GM12878 (cell line): Measurements from ENCODE around the gene TCF20. TPM values are rescaled to one million over a fixed set of nuclear protein-coding genes. Genes with fewer than 3 reads are reported as not detected.

Experiments
- ATAC-seq: fragments of 200-7000 bp; cut with Tn5 transposase; 3 replicates; pipeline ENCODE4 v1.9.1; 2020; ENCODE audit warnings: mild to moderate bottlenecking, moderate library complexity
- BruUV-seq: library from RNA; stranded (reverse); fragments of 400-500 nt; replicated peaks from 2 replicates; lab custom pipeline; 2021; lab: Mats Ljungman, UMichigan
- CTCF ChIA-PET: fragments of 300-600 bp; sonication (Branson Sonifier 250); formaldehyde crosslinking; extraction: SDS; loops from one replicate; lab custom pipeline; 2021; ENCODE audit warnings: inconsistent platforms; lab: Yijun Ruan, JAX
- POLR2A ChIA-PET: fragments of 350-600 bp; formaldehyde crosslinking; extraction: SDS; loops from one replicate; lab custom pipeline; 2021; ENCODE audit warnings: inconsistent platforms; lab: Charles Lee
- RAD21 ChIA-PET: fragments of 300-600 bp; sonication (Branson Sonifier 250); formaldehyde crosslinking; loops from one replicate; lab custom pipeline; 2023; ENCODE audit warnings: antibody characterized with exemption; ENCODE audit not compliant: unreplicated experiment; lab: Charles Lee
- SMC1A ChIA-PET: fragments of 300-600 bp; sonication (Branson Sonifier 250); formaldehyde crosslinking; loops from one replicate; lab custom pipeline; 2023; ENCODE audit not compliant: unreplicated experiment, uncharacterized antibody; lab: Charles Lee
- DNase-seq: peaks from one replicate; pipeline ENCODE4 v3.0.0-alpha.2; 2011; ENCODE audit warnings: low read depth, low spot score
- FAIRE-seq: peaks from 3 replicates; lab custom pipeline; 2011; peaks lifted over from hg19 to GRCh38; lab: Jason Lieb, UNC
- H2AFZ ChIP-seq: 2 replicates; pipeline ENCODE4 v1.6.0; 2011; ENCODE audit warnings: low read depth, low read length, control low read depth; ENCODE audit not compliant: control insufficient read depth
- H3K27ac ChIP-seq: 2 replicates; pipeline ENCODE4 v1.5.1; 2011; ENCODE audit warnings: control low read depth; ENCODE audit not compliant: control insufficient read depth, insufficient read depth
- H3K27me3 ChIP-seq, 2 experiments: replicated peaks in 1 of 2; 2 replicates each; pipeline versions ENCODE4 v1.6.0 to v1.6.1; 2011; ENCODE audit warnings: low read length in 1 of 2; ENCODE audit not compliant: control insufficient read depth in 2 of 2, insufficient read depth in 2 of 2
- H3K36me3 ChIP-seq, 2 experiments: 2 replicates each; pipeline ENCODE4 v1.5.1; 2011; ENCODE audit warnings: low read length in 1 of 2; ENCODE audit not compliant: control insufficient read depth in 2 of 2, insufficient read depth in 2 of 2
- H3K4me1 ChIP-seq: 2 replicates; pipeline ENCODE4 v1.6.1; 2011; ENCODE audit warnings: mild to moderate bottlenecking, low read length, moderate library complexity, mixed read lengths; ENCODE audit not compliant: control insufficient read depth, insufficient read depth
- H3K4me2 ChIP-seq: 2 replicates; pipeline ENCODE4 v1.6.0; 2011; ENCODE audit warnings: control low read depth; ENCODE audit not compliant: control insufficient read depth, insufficient read depth
- H3K4me3 ChIP-seq: fragments of 200-600 bp; sonication (generic); 2 replicates; pipeline ENCODE4 v1.5.1; 2016
- H3K79me2 ChIP-seq: 2 replicates; pipeline ENCODE4 v1.6.0; 2011; ENCODE audit warnings: low read length; ENCODE audit not compliant: control insufficient read depth, insufficient read depth
- H3K9ac ChIP-seq: 2 replicates; pipeline ENCODE4 v1.8.0; 2011; ENCODE audit warnings: low read length, control low read depth, mixed read lengths; ENCODE audit not compliant: control insufficient read depth, insufficient read depth
- H3K9me3 ChIP-seq: replicated peaks from 3 replicates; pipeline ENCODE4 v1.5.1; 2011; ENCODE audit warnings: mild to moderate bottlenecking, low read length; ENCODE audit not compliant: control insufficient read depth, insufficient read depth
- H4K20me1 ChIP-seq: 2 replicates; pipeline ENCODE4 v1.6.0; 2011; ENCODE audit not compliant: control insufficient read depth, insufficient read depth
- ATF3 ChIP-seq: IDR thresholded peaks from 2 replicates; pipeline ENCODE4 v1.6.1; 2011; ENCODE audit warnings: low read depth, mild to moderate bottlenecking, low read length, moderate library complexity, borderline replicate concordance; ENCODE audit errors: extremely low read depth
- BHLHE40 ChIP-seq, 2 experiments: fragments of 450-650 bp in 1 of 2; IDR thresholded peaks; 2 replicates each; pipeline ENCODE4 v1.6.1; 2011 to 2017; ENCODE audit warnings: low read depth in 2 of 2, borderline replicate concordance in 1 of 2, improper control_type of control experiment in 1 of 2, low read length in 1 of 2, mild to moderate bottlenecking in 1 of 2
- CEBPB ChIP-seq, 2 experiments: fragments of 150-350 bp in 1 of 2; IDR thresholded peaks; 2 replicates each; pipeline ENCODE4 v1.6.1; 2012 to 2014; ENCODE audit warnings: low read depth in 2 of 2, low read length in 2 of 2, borderline replicate concordance in 1 of 2, inconsistent platforms in 1 of 2
- EED ChIP-seq: sonication (generic); IDR thresholded peaks from 2 replicates; pipeline ENCODE4 v1.6.1; 2016; ENCODE audit warnings: antibody characterized with exemption, low read depth
- EP300 ChIP-seq, 2 experiments: fragments of 150-350 bp in 1 of 2; IDR thresholded peaks; 2 replicates each; pipeline ENCODE4 v1.6.1; 2011 to 2012; ENCODE audit warnings: low read depth in 2 of 2, low read length in 2 of 2, borderline replicate concordance in 1 of 2, improper control_type of control experiment in 1 of 2, inconsistent platforms in 1 of 2; ENCODE audit not compliant: control insufficient read depth in 1 of 2
- FOS ChIP-seq: IDR thresholded peaks from 3 replicates; pipeline ENCODE4 v1.6.1; 2011; ENCODE audit warnings: borderline replicate concordance; ENCODE audit not compliant: insufficient read length; ENCODE audit errors: extremely low read depth
- IKZF2 ChIP-seq, 2 experiments: fragments of 450-650 bp; IDR thresholded peaks; 2 replicates each; pipeline ENCODE4 v1.6.1; 2017; ENCODE audit warnings: mild to moderate bottlenecking in 2 of 2, moderate library complexity in 2 of 2
- IRF5 ChIP-seq: fragments of 450-650 bp; IDR thresholded peaks from 2 replicates; pipeline ENCODE4 v1.6.1; 2017; ENCODE audit warnings: borderline replicate concordance
- MAX ChIP-seq: IDR thresholded peaks from 2 replicates; pipeline ENCODE4 v1.6.1; 2012; ENCODE audit warnings: low read depth, low read length, improper control_type of control experiment
- RAD51 ChIP-seq: fragments of 450-650 bp; IDR thresholded peaks from 2 replicates; pipeline ENCODE4 v1.6.1; 2016; ENCODE audit warnings: moderate library complexity, mild to moderate bottlenecking, inconsistent platforms
- RELA ChIP-seq: fragments of 450-650 bp; IDR thresholded peaks from 2 replicates; pipeline ENCODE4 v1.8.0; 2014; ENCODE audit warnings: borderline replicate concordance; ENCODE audit not compliant: partially characterized antibody
- RUNX3 ChIP-seq: IDR thresholded peaks from 2 replicates; pipeline ENCODE4 v1.6.1; 2012; ENCODE audit warnings: low read length, inconsistent platforms
- TCF12 ChIP-seq: IDR thresholded peaks from 2 replicates; pipeline ENCODE4 v1.6.1; 2011; ENCODE audit warnings: low read depth, mild to moderate bottlenecking, low read length
- ZBTB33 ChIP-seq: fragments of 450-650 bp; IDR thresholded peaks from 2 replicates; pipeline ENCODE4 v1.6.1; 2017; ENCODE audit warnings: mild to moderate bottlenecking
- ZNF384 ChIP-seq: IDR thresholded peaks from 2 replicates; pipeline ENCODE4 v1.6.1; 2012; ENCODE audit warnings: low read depth, mild to moderate bottlenecking, low read length, improper control_type of control experiment, borderline replicate concordance
- WGBS: methylation state at CpG from one replicate; pipeline ENCODE4 v1.1.6; 2016; ENCODE audit warnings: low lambda C conversion rate; ENCODE audit not compliant: insufficient replicate concordance, insufficient coverage; ENCODE audit errors: missing lambda C conversion rate; 5-methylcytosine and 5-hydroxymethylcytosine counted together
- in situ Hi-C: fragments of 300-500 bp; cut with MboI; formaldehyde crosslinking; loops from 9 replicates; pipeline ENCODE4 v1.14.3; 2018; ENCODE audit warnings: mixed read lengths
- intact Hi-C: fragments of 100-400 bp; cut with micrococcal nuclease; formaldehyde crosslinking; loops from one replicate; pipeline ENCODE4 v1.14.2; 2022; ENCODE audit not compliant: unreplicated experiment
- polyA plus RNA-seq, 11 experiments: library from polyadenylated mRNA; depleted of rRNA in 4 of 11; unstranded in 6 of 11; stranded (reverse) in 5 of 11; fragments of >200 nt; fragmentation: Nextera tagmentation in 4 of 11; fragmentation: Illumina TruSeq in 1 of 11; extraction: Ambion mirVana in 4 of 11; extraction: Trizol in 1 of 11; gene quantifications; 1 replicate in 1 of 11; 2 replicates in 10 of 11; pipeline versions ENCODE4 v1.2.1 to v1.2.3, GENCODE V29; 2011 to 2016; ENCODE audit warnings: inconsistent platforms in 2 of 11, missing spikeins in 2 of 11, low read depth in 1 of 11
- total RNA-seq, 4 experiments: library from RNA; depleted of rRNA in 3 of 4; stranded (reverse); fragments of >200 nt in 3 of 4; fragmentation: Illumina TruSeq in 1 of 4; extraction: Trizol in 1 of 4; gene quantifications; 2 replicates each; pipeline versions ENCODE4 v1.2.1 to v1.2.3, GENCODE V29; 2013 to 2021

The TCF20 gene
- total and polyA plus RNA-seq, 10 of the 15 experiments (the other 5 are each of a cell fraction or from before 2014, with no cell fraction given) = 0.64 to 52.9 (median 22.6) TPM

GRCh38 chr22:42300259-42301076 lies 30.0 kb upstream of the TCF20 start (continued):
- 0 out of 2 replicates have a peak, but pooled peaks have one; percentile 29 for TF ChIP-seq EED
- peak; percentile 49; the same call in 1 of the 2 replicates for TF ChIP-seq ZNF384
- TF ChIP-seq ZBTB33 = no peak
- TF ChIP-seq, all 136 proteins: peak for 6

- Histone ChIP-seq H3K4me1 (peaks cover 22% of the 10 kb centered on the region), H3K4me2 (peak overlapping the region; percentile 92), H3K4me3 (peak overlapping the region; percentile 55), H4K20me1 (no peaks in the 10 kb centered on the region), H3K9me3 (no peaks in the 10 kb centered on the region), H3K27ac (peak overlapping the region; percentile 73), H3K27me3 (no peaks in the 10 kb centered on the region), H3K36me3 (no peaks in the 10 kb centered on the region), H3K79me2 (no peaks in the 10 kb centered on the region), H3K9ac (peak overlapping the region; percentile 64), H2AFZ (peak overlapping the region; percentile 78)
- BruUV-seq = no TSS peak
- CTCF ChIA-PET = interaction anchor here (1.2 kb wide), 1 partner anchor 22 kb away, joined by 3 read pairs; no protein-coding TSS in a partner anchor
- SMC1A ChIA-PET = no interaction called here
- in situ Hi-C loops (no loop called here), intact Hi-C loops (no loop called here)
- DNase-seq = no peak
- RAD21 ChIA-PET = interaction anchor here (0.6 to 1.2 kb wide), 3 partner anchors 82 to 141 kb away, joined by 3 read pairs; no protein-coding TSS in a partner anchor
- FAIRE-seq = peak; percentile 7
- POLR2A ChIA-PET = interaction anchor here (0.6 to 1.1 kb wide), 5 partner anchors 13 to 708 kb away, joined by 3 to 7 read pairs (median 6); no protein-coding TSS in a partner anchor
- ATAC-seq = peak; percentile 37
- WGBS = 11% methylated on average over 12 of the region's 19 CpGs
- no peak for TF ChIP-seq CEBPB (IDR thresholded peaks at IDR 0.05; ENCODE audit: borderline replicate concordance in 1 of 2, low read depth in 2 of 2, low read length in 2 of 2)
- peak; percentile 75 for TF ChIP-seq RUNX3
- peak; percentile 87 for TF ChIP-seq RAD51
- TF ChIP-seq RELA = no peak
- TF ChIP-seq MAX = 0 out of 2 replicates have a peak, but pooled peaks have one; percentile 20
- TF ChIP-seq TCF12 = no peak
- peak; percentile 59; the same call in 1 of the 2 replicates for TF ChIP-seq ATF3
- no peak for TF ChIP-seq IRF5
- TF ChIP-seq FOS = no peak
- TF ChIP-seq EP300 (IDR thresholded peaks at IDR 0.05; ENCODE audit: borderline replicate concordance in 1 of 2, control insufficient read depth in 1 of 2, low read depth in 2 of 2, low read length in 2 of 2) = no peak
- peak; percentile 17 to 36; a peak in 1 of 4 replicates for TF ChIP-seq IKZF2 (IDR thresholded peaks at IDR 0.05)
- peak; percentile 88 to 94 for TF ChIP-seq BHLHE40 (IDR thresholded peaks at IDR 0.05; ENCODE audit: borderline replicate concordance in 1 of 2, low read depth in 2 of 2, low read length in 1 of 2)
Measured at GRCh38 chr22:42299586-42300258, 29.3 kb upstream of the TCF20 start.
